Mucosa of rectum (tissue), 2 donors: ENCODE measurements around the gene USP24.
A peak's percentile ranks its signal among the peaks of the same experiment; 100 is the strongest.

ENCODE experiments used
- H3K27ac ChIP-seq, 2 donors: one replicate each; pipeline ENCODE4 v1.7.0; 2013; ENCODE audit warnings: inconsistent platforms in 2 of 2, low read depth in 2 of 2, low read length in 2 of 2
- H3K27me3 ChIP-seq, 2 donors: one replicate each; pipeline ENCODE4 v1.7.0; 2013; ENCODE audit warnings: low read length in 2 of 2; ENCODE audit not compliant: control insufficient read depth in 2 of 2, insufficient read depth in 2 of 2
- H3K36me3 ChIP-seq, 2 donors: one replicate each; pipeline ENCODE4 v1.7.0; 2013; ENCODE audit warnings: low read length in 2 of 2; ENCODE audit not compliant: control insufficient read depth in 2 of 2, insufficient read depth in 2 of 2
- H3K4me1 ChIP-seq, 2 donors: one replicate each; pipeline ENCODE4 v1.7.0; 2013; ENCODE audit warnings: low read length in 2 of 2, mild to moderate bottlenecking in 1 of 2; ENCODE audit not compliant: control insufficient read depth in 2 of 2, insufficient read depth in 2 of 2
- H3K4me3 ChIP-seq, 2 donors: one replicate each; pipeline ENCODE4 v1.7.0; 2013; ENCODE audit warnings: low read length in 2 of 2
- H3K9ac ChIP-seq, 2 donors: one replicate each; pipeline ENCODE4 v1.7.0; 2013; ENCODE audit warnings: low read length in 2 of 2, low read depth in 1 of 2, mild to moderate bottlenecking in 1 of 2
- H3K9me3 ChIP-seq, 2 donors: one replicate each; pipeline ENCODE4 v1.7.0; 2013; ENCODE audit warnings: low read length in 2 of 2; ENCODE audit not compliant: control insufficient read depth in 2 of 2
- donor health status: healthy.
- donor health status: Normal muscosa, but diverticular disease.

The USP24 gene, protein sequence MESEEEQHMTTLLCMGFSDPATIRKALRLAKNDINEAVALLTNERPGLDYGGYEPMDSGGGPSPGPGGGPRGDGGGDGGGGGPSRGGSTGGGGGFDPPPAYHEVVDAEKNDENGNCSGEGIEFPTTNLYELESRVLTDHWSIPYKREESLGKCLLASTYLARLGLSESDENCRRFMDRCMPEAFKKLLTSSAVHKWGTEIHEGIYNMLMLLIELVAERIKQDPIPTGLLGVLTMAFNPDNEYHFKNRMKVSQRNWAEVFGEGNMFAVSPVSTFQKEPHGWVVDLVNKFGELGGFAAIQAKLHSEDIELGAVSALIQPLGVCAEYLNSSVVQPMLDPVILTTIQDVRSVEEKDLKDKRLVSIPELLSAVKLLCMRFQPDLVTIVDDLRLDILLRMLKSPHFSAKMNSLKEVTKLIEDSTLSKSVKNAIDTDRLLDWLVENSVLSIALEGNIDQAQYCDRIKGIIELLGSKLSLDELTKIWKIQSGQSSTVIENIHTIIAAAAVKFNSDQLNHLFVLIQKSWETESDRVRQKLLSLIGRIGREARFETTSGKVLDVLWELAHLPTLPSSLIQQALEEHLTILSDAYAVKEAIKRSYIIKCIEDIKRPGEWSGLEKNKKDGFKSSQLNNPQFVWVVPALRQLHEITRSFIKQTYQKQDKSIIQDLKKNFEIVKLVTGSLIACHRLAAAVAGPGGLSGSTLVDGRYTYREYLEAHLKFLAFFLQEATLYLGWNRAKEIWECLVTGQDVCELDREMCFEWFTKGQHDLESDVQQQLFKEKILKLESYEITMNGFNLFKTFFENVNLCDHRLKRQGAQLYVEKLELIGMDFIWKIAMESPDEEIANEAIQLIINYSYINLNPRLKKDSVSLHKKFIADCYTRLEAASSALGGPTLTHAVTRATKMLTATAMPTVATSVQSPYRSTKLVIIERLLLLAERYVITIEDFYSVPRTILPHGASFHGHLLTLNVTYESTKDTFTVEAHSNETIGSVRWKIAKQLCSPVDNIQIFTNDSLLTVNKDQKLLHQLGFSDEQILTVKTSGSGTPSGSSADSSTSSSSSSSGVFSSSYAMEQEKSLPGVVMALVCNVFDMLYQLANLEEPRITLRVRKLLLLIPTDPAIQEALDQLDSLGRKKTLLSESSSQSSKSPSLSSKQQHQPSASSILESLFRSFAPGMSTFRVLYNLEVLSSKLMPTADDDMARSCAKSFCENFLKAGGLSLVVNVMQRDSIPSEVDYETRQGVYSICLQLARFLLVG (N-terminal part only)

GRCh38 chr1:55215194-55216021 is at the start of gene USP24:
USP24 (minus strand) TSS chr1:55215364; CDS start chr1:55215113, 251 bp downstream.
- Histone ChIP-seq H3K36me3 (no peaks in the 10 kb centered on the region), H3K4me3 (peak within 1 kb of the TSS; percentile 85 to 89), H3K27ac (peak within 1 kb of the TSS; percentile 92 to 95), H3K4me1 (peaks cover 24 to 42% of the 10 kb centered on the region in 2 donors), H3K9me3 (no peaks in the 10 kb centered on the region), H3K27me3 (no peaks in the 10 kb centered on the region), H3K9ac (peak within 1 kb of the TSS; percentile 84 to 89)

DNA sequence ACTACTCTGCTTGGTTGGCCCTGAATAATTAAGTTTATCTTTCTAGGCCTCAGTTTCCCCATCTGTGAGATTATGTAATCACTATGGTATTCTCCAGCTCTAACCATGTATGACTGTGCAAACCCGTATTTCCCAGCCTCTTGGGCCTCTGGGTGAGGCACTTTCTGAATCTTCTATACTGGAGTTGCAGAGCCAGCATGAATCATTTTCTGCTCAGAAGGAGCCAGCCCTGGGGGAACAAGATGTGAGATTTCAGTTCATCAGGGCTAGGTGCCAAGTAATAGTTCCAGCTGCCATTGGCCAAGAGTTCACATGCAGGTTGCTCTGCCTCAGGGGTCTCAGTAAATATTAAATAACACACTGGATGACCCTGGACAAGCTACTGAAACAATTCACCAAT is 47.7 kb upstream of the USP24 start:
- Histone ChIP-seq H3K27ac (no peak overlapping the region), H3K36me3 (no peaks in the 10 kb centered on the region)

DNA sequence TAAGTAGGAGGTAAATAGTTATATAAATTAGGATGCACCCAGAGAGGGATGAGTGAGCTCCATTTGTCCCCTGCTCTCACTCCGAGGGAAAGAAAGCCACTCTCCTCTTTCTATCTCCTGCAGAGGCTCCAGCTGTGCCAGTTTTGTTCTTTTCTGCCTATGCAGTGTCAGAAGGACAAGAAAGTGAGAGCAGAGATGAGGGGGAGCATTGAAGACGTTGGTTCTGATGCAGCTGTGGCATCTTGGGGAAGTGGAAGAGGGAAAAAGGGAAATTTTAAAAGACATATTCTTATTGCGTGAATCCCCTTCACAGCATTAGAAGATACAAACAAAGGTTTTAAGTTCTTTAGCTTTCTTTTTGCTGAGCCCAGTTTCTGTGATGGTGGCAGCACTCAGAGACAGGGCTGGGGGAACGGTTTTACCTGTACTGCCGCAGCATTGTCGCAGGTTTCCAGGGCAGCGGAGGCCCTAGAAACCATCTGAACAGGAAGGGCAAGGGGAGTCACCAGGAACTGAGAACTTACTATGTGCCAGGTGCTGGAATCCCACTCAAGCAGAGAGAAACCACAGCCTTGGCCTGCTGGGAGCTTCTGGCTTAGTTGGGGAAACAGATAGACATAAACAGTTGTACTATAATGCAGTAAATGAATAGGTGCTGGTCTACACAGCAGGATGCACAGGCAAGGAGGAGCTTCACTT is 44.9 kb upstream of the USP24 start:
- H3K27me3 ChIP-seq, result no peaks in the 10 kb centered on the region
- H3K36me3 ChIP-seq, result no peaks in the 10 kb centered on the region
- no peak overlapping the region for H3K27ac ChIP-seq
- H3K9ac ChIP-seq, result no peak overlapping the region
- no peak overlapping the region for H3K4me3 ChIP-seq
- H3K4me1 ChIP-seq, result peaks cover 0 to 4% of the 10 kb centered on the region in 2 donors
- H3K9me3 ChIP-seq, result no peaks in the 10 kb centered on the region

More for the DNA sequence above, 47.7 kb upstream of the USP24 start:
- Histone ChIP-seq H3K27me3 (no peaks in the 10 kb centered on the region), H3K9me3 (no peaks in the 10 kb centered on the region), H3K9ac (no peak overlapping the region), H3K4me3 (no peak overlapping the region), H3K4me1 (peaks cover 0 to 4% of the 10 kb centered on the region in 2 donors)

GRCh38 chr1:55257958-55258357 is 42.8 kb upstream of the USP24 start:
- Histone ChIP-seq H3K36me3 (no peaks in the 10 kb centered on the region), H3K4me3 (no peak overlapping the region), H3K27me3 (no peaks in the 10 kb centered on the region), H3K9ac (no peak overlapping the region), H3K9me3 (no peaks in the 10 kb centered on the region), H3K27ac (no peak overlapping the region), H3K4me1 (peaks cover 0 to 4% of the 10 kb centered on the region in 2 donors)

DNA sequence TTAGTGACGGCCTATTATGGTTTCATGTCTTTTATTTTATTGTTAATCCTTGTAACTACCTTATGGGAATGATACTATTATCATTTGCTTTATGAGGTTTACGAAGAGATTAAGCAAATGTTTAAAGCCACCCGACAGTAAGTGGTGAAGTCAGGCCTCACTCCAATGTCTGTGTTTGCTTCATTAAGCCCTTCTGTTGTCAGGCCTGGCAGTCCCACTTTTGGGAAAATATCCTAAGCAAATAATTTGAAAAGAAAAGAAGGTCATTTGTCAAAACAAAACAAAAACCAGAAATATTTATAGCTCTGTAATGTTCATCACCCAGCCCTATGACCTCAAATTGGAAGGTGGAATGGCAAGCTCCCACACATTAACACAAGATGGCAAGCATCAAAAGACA is 40.7 kb upstream of the USP24 start:
- no peak overlapping the region for H3K9ac ChIP-seq
- H3K27me3 ChIP-seq, result no peaks in the 10 kb centered on the region
- no peak overlapping the region for H3K4me3 ChIP-seq
- no peaks in the 10 kb centered on the region for H3K36me3 ChIP-seq
- no peaks in the 10 kb centered on the region for H3K9me3 ChIP-seq
- H3K4me1 ChIP-seq, result peaks cover 0 to 4% of the 10 kb centered on the region in 2 donors
- H3K27ac ChIP-seq, result no peak overlapping the region

DNA sequence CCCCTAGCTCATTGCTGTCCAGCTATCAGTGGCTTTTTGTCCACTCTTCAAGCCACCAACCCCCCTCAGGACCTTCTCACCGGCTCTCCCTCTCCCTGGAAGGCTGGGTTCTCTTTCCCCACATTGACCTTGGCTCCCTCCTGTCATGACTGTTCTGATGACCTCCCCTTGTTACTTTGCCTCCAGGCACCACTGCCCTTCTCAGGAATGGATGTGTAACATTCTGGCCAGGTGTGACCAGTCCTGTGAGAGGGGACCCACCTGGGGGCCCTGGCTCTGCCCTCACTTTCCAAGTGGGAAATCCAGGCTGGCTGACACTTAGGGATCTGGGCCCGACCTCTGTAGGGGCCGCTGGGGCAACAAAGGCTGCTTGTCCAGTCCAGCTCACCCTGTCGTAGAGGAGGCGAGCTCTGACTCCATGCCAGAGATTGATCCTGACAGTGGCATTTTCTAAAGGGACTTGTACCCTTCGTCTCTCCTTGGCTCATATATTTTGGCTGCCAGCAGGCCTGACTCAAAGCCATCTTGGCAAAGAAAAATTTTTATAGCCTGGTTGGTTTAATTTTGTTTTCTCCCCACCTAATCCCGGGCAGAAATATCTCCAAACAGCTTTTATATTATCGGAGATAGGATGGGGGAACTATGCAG is 37.9 kb upstream of the USP24 start:
- no peak overlapping the region for H3K27ac ChIP-seq
- no peaks in the 10 kb centered on the region for H3K9me3 ChIP-seq

DNA sequence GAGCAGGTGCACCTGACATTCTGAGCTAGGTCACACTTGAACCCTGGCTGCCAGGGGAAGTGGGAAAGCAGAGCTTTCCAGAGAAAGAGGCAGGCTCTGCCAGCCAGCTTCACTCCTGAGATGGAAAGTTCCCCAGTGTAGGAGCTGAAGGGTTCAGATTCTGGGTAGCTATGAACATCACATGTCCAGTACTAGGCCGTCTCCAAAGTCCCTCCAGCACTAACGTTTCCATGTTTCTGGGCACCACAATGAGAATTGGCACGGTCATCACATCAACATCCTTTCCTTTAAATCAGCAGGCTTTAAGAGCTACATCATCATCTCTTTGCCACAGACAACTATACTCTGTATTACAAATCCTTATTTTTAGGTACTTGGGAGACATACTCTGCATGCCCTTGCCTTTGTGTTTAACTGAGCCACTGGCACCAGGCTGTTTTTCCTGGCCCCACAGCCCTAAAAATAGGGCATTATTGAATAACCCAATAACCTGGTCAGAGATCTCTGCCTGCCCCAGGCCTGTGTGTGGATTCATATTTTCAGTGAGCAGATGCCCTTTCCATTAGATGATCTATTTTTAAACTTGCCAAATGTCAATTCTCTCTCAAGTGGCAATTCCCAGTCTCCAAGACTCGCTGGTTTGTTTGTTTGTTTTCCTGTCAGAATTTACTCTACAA is 35.4 kb upstream of the USP24 start:
- Histone ChIP-seq H3K9me3 (no peaks in the 10 kb centered on the region), H3K4me1 (no peaks in the 10 kb centered on the region), H3K27ac (no peak overlapping the region), H3K36me3 (no peaks in the 10 kb centered on the region), H3K9ac (no peak overlapping the region), H3K4me3 (no peak overlapping the region), H3K27me3 (no peaks in the 10 kb centered on the region)

More for the DNA sequence above, 37.9 kb upstream of the USP24 start:
- H3K9ac ChIP-seq, result no peak overlapping the region
- no peaks in the 10 kb centered on the region for H3K36me3 ChIP-seq
- no peak overlapping the region for H3K4me3 ChIP-seq
- no peaks in the 10 kb centered on the region for H3K4me1 ChIP-seq
- no peaks in the 10 kb centered on the region for H3K27me3 ChIP-seq

- Histone ChIP-seq H3K4me3 (no peak overlapping the region), H3K27me3 (no peaks in the 10 kb centered on the region), H3K36me3 (no peaks in the 10 kb centered on the region), H3K9me3 (no peaks in the 10 kb centered on the region), H3K9ac (no peak overlapping the region), H3K4me1 (no peaks in the 10 kb centered on the region), H3K27ac (no peak overlapping the region)
Measured at GRCh38 chr1:55249646-55250398, 34.7 kb upstream of the USP24 start.
